ENCODE data around the gene L3MBTL1. TPM values are rescaled to one million over a fixed set of nuclear protein-coding genes. Genes with fewer than 3 reads are reported as not detected.

The L3MBTL1 gene
- total RNA-seq, 1 experiment from 2014 or later: 21.6 TPM

DNA sequence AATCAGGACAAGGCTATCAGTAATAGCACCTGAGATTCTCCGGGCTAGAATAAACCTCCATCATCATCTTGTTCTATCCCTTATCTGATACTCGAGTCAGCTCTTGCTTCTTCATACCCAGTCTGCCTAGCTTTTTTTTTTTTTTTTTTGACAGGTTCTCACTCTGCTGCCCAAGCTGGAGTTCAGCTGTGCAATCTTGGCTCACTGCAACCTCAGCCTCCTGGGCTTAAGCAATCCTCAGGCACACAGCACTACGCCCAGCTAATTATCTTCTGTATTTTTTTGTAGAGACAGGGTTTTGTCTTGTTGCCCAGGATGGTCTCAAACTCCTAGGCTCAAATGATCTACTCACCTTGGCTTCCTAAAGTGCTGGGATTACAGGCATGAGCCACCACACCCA is 30.3 kb upstream of the L3MBTL1 start:
- Histone ChIP-seq H4K20me1 (ENCODE audit: insufficient read depth) (no peaks in the 10 kb centered on the region), H2AFZ (ENCODE audit: low read depth, low read length, poor library complexity, severe bottlenecking) (no peak overlapping the region), H3K4me1 (ENCODE audit: control insufficient read depth in 1 of 2, insufficient read depth in 2 of 2, low read length in 2 of 2) (no peaks in the 10 kb centered on the region), H3K27ac (ENCODE audit: low read depth, low read length) (no peak overlapping the region), H3K79me2 (ENCODE audit: insufficient read depth, low read length) (no peaks in the 10 kb centered on the region), H3K4me3 (replicated peaks in 1 of 2; ENCODE audit: low read depth in 1 of 2, low read length in 2 of 2) (no peak overlapping the region), H3K27me3 (ENCODE audit: insufficient read depth, low read length) (no peaks in the 10 kb centered on the region), H3K9me3 (ENCODE audit: control insufficient read depth in 1 of 2, insufficient read depth in 1 of 2, low read depth in 1 of 2, low read length in 2 of 2) (no peaks in the 10 kb centered on the region), H3K4me2 (ENCODE audit: low read length) (no peak overlapping the region), H3K9me2 (ENCODE audit: insufficient read depth) (no peaks in the 10 kb centered on the region), H3K36me3 (ENCODE audit: control insufficient read depth in 1 of 2, insufficient read depth in 2 of 2, low read length in 2 of 2) (no peaks in the 10 kb centered on the region), H3K9ac (ENCODE audit: low read length) (no peak overlapping the region)
- intact Hi-C loops (cut with micrococcal nuclease): no loop called here
- POLR2A ChIA-PET: no interaction called here
- BruUV-seq (replicated peaks): no TSS peak
- DNase-seq (ENCODE audit: low read depth, low spot score) (no peak), ATAC-seq (no peak)
- CTCF ChIA-PET: no interaction called here
- RAD21 ChIA-PET (ENCODE audit: low non-redundant PET in 1 of 2, low total read pairs in 2 of 2, uncharacterized antibody in 2 of 2, unreplicated experiment in 2 of 2): interaction anchor here in 1 of 2 experiments (0.7 kb wide), 1 partner anchor 13 kb away, joined by 4 read pairs; no protein-coding TSS in a partner anchor
- TF ChIP-seq EZH2 (IDR thresholded peaks at IDR 0.05) (no peak), SRF (IDR thresholded peaks at IDR 0.05; ENCODE audit: low read depth) (no peak), FOSL1 (IDR thresholded peaks at IDR 0.05; ENCODE audit: low read depth) (no peak), EZH2phosphoT487 (IDR thresholded peaks at IDR 0.05; ENCODE audit: borderline replicate concordance) (no peak), SIN3A (IDR thresholded peaks at IDR 0.05; ENCODE audit: low read depth) (no peak), TCF7L2 (IDR thresholded peaks at IDR 0.05; ENCODE audit: borderline replicate concordance, extremely low read depth, insufficient read depth, insufficient read length) (no peak), ATF3 (IDR thresholded peaks at IDR 0.05) (no peak), RAD21 (IDR thresholded peaks at IDR 0.05; ENCODE audit: low read depth) (no peak), POLR2A (IDR thresholded peaks at IDR 0.05; ENCODE audit: borderline replicate concordance, extremely low read depth, insufficient read depth, insufficient read length) (no peak), ZNF274 (IDR thresholded peaks at IDR 0.05; ENCODE audit: low read depth, low read length) (no peak), POLR2AphosphoS5 (IDR thresholded peaks at IDR 0.05; ENCODE audit: low read depth, low read length) (no peak), ZFX (IDR thresholded peaks at IDR 0.05) (no peak), CBX3 (IDR thresholded peaks at IDR 0.05; ENCODE audit: low read depth) (no peak), CEBPB (IDR thresholded peaks at IDR 0.05; ENCODE audit: low read depth) (no peak), EGR1 (IDR thresholded peaks at IDR 0.05; ENCODE audit: low read depth) (no peak)
- TF ChIP-seq, protein P1, sequence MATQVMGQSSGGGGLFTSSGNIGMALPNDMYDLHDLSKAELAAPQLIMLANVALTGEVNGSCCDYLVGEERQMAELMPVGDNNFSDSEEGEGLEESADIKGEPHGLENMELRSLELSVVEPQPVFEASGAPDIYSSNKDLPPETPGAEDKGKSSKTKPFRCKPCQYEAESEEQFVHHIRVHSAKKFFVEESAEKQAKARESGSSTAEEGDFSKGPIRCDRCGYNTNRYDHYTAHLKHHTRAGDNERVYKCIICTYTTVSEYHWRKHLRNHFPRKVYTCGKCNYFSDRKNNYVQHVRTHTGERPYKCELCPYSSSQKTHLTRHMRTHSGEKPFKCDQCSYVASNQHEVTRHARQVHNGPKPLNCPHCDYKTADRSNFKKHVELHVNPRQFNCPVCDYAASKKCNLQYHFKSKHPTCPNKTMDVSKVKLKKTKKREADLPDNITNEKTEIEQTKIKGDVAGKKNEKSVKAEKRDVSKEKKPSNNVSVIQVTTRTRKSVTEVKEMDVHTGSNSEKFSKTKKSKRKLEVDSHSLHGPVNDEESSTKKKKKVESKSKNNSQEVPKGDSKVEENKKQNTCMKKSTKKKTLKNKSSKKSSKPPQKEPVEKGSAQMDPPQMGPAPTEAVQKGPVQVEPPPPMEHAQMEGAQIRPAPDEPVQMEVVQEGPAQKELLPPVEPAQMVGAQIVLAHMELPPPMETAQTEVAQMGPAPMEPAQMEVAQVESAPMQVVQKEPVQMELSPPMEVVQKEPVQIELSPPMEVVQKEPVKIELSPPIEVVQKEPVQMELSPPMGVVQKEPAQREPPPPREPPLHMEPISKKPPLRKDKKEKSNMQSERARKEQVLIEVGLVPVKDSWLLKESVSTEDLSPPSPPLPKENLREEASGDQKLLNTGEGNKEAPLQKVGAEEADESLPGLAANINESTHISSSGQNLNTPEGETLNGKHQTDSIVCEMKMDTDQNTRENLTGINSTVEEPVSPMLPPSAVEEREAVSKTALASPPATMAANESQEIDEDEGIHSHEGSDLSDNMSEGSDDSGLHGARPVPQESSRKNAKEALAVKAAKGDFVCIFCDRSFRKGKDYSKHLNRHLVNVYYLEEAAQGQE (IDR thresholded peaks at IDR 0.05; ENCODE audit: low read depth): no peak
- TF ChIP-seq, protein P2, sequence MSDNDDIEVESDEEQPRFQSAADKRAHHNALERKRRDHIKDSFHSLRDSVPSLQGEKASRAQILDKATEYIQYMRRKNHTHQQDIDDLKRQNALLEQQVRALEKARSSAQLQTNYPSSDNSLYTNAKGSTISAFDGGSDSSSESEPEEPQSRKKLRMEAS (IDR thresholded peaks at IDR 0.05): no peak
- TF ChIP-seq, protein P3, sequence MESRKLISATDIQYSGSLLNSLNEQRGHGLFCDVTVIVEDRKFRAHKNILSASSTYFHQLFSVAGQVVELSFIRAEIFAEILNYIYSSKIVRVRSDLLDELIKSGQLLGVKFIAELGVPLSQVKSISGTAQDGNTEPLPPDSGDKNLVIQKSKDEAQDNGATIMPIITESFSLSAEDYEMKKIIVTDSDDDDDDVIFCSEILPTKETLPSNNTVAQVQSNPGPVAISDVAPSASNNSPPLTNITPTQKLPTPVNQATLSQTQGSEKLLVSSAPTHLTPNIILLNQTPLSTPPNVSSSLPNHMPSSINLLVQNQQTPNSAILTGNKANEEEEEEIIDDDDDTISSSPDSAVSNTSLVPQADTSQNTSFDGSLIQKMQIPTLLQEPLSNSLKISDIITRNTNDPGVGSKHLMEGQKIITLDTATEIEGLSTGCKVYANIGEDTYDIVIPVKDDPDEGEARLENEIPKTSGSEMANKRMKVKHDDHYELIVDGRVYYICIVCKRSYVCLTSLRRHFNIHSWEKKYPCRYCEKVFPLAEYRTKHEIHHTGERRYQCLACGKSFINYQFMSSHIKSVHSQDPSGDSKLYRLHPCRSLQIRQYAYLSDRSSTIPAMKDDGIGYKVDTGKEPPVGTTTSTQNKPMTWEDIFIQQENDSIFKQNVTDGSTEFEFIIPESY (IDR thresholded peaks at IDR 0.05; ENCODE audit: extremely low read depth, insufficient replicate concordance, low read length): no peak
- TF ChIP-seq, protein P4, sequence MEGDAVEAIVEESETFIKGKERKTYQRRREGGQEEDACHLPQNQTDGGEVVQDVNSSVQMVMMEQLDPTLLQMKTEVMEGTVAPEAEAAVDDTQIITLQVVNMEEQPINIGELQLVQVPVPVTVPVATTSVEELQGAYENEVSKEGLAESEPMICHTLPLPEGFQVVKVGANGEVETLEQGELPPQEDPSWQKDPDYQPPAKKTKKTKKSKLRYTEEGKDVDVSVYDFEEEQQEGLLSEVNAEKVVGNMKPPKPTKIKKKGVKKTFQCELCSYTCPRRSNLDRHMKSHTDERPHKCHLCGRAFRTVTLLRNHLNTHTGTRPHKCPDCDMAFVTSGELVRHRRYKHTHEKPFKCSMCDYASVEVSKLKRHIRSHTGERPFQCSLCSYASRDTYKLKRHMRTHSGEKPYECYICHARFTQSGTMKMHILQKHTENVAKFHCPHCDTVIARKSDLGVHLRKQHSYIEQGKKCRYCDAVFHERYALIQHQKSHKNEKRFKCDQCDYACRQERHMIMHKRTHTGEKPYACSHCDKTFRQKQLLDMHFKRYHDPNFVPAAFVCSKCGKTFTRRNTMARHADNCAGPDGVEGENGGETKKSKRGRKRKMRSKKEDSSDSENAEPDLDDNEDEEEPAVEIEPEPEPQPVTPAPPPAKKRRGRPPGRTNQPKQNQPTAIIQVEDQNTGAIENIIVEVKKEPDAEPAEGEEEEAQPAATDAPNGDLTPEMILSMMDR (IDR thresholded peaks at IDR 0.05 in 2 of 3, conservative IDR thresholded peaks at IDR 0.05 in 1 of 3; ENCODE audit: borderline replicate concordance in 1 of 3, insufficient read depth in 1 of 3, low read depth in 2 of 3, low read length in 2 of 3): no peak

All from HCT116 (cell line).